GM18861 (cell line): Measurements from ENCODE around the gene SFMBT2.

Experiments
- ATAC-seq: cut with Tn5 transposase; IDR thresholded peaks from one replicate; pipeline ENCODE4 v1.9.1; 2021; ENCODE audit not compliant: unreplicated experiment

The SFMBT2 gene

GRCh38 chr10:7410862-7411670 is at the start of gene SFMBT2:
Gene SFMBT2 (minus strand): TSS chr10:7411034. CDS start chr10:7381898, 29,136 bp downstream.
- peak; percentile 32 for ATAC-seq

GRCh38 chr10:7460006-7460405 is 49.2 kb upstream of the SFMBT2 start:
- no peak for ATAC-seq

- no peak for ATAC-seq
Observed at GRCh38 chr10:7458556-7458955, 47.7 kb upstream of the SFMBT2 start.

GRCh38 chr10:7457478-7458316 is 46.9 kb upstream of the SFMBT2 start:
- peak; percentile 86 for ATAC-seq

GRCh38 chr10:7449063-7449695 is 38.3 kb upstream of the SFMBT2 start:
- no peak for ATAC-seq

- peak; percentile 73 for ATAC-seq
Observed at GRCh38 chr10:7445474-7446185, 34.8 kb upstream of the SFMBT2 start.

GRCh38 chr10:7444551-7445121 is 33.8 kb upstream of the SFMBT2 start:
- peak; percentile 40 for ATAC-seq

GRCh38 chr10:7443036-7443435 is 32.2 kb upstream of the SFMBT2 start:
- no peak for ATAC-seq

GRCh38 chr10:7441403-7442147 is 30.7 kb upstream of the SFMBT2 start:
- no peak for ATAC-seq

- no peak for ATAC-seq
Observed at GRCh38 chr10:7439696-7440095, 28.9 kb upstream of the SFMBT2 start.

GRCh38 chr10:7438196-7438986 is 27.6 kb upstream of the SFMBT2 start:
- no peak for ATAC-seq

GRCh38 chr10:7436490-7437100 is 25.8 kb upstream of the SFMBT2 start:
- ATAC-seq: no peak

- ATAC-seq: no peak
Observed at GRCh38 chr10:7435674-7436073, 24.8 kb upstream of the SFMBT2 start.

GRCh38 chr10:7434378-7434777 is 23.5 kb upstream of the SFMBT2 start:
- no peak for ATAC-seq

GRCh38 chr10:7433861-7434260 is 23.0 kb upstream of the SFMBT2 start:
- no peak for ATAC-seq

GRCh38 chr10:7432884-7433726 is 22.3 kb upstream of the SFMBT2 start:
- no peak for ATAC-seq

GRCh38 chr10:7428673-7429350 is 18.0 kb upstream of the SFMBT2 start:
- no peak for ATAC-seq
